Liver (tissue), 3 donors: ENCODE measurements around the gene MRPL9.

Source experiments
- SP1 ChIP-seq: IDR thresholded peaks from 2 replicates; pipeline ENCODE4 v1.6.1; 2018; ENCODE audit warnings: antibody characterized with exemption, mild to moderate bottlenecking
- TF ChIP-seq, protein P1 (sequence below): fragments of 150-350 bp; IDR thresholded peaks from 2 replicates; pipeline ENCODE4 v1.5.1; 2017; ENCODE audit warnings: improper control_type of control experiment, low read depth, low read length; ENCODE audit not compliant: missing input control
- TF ChIP-seq, protein P2 (sequence below): IDR thresholded peaks from 2 replicates; pipeline ENCODE4 v1.6.1; 2016; ENCODE audit warnings: antibody characterized with exemption, mild to moderate bottlenecking
- donor health status: healthy.
- donor health status: healthy.

DNA sequence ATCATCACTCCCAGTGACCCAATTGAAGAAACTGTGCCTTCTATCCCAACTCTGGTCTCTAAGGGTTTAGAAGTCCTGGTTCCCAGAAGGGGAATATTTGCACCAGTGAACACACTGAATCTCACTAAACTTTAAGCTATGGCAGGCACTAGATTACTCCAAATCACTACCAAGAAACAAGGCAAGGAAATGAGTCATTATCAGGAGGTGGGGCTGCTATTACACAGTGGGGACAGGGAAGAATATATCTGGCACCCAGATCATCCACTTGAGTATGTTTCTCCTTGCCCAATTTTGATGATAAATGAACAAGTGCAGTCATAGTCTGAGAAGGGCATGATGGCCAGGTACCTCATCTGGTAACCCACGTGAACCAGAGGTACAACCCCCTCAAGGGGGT is 7.0 kb downstream of the MRPL9 start:
- no peak for TF ChIP-seq SP1
- TF ChIP-seq, protein P1, sequence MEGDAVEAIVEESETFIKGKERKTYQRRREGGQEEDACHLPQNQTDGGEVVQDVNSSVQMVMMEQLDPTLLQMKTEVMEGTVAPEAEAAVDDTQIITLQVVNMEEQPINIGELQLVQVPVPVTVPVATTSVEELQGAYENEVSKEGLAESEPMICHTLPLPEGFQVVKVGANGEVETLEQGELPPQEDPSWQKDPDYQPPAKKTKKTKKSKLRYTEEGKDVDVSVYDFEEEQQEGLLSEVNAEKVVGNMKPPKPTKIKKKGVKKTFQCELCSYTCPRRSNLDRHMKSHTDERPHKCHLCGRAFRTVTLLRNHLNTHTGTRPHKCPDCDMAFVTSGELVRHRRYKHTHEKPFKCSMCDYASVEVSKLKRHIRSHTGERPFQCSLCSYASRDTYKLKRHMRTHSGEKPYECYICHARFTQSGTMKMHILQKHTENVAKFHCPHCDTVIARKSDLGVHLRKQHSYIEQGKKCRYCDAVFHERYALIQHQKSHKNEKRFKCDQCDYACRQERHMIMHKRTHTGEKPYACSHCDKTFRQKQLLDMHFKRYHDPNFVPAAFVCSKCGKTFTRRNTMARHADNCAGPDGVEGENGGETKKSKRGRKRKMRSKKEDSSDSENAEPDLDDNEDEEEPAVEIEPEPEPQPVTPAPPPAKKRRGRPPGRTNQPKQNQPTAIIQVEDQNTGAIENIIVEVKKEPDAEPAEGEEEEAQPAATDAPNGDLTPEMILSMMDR = no peak
- TF ChIP-seq, protein P2, sequence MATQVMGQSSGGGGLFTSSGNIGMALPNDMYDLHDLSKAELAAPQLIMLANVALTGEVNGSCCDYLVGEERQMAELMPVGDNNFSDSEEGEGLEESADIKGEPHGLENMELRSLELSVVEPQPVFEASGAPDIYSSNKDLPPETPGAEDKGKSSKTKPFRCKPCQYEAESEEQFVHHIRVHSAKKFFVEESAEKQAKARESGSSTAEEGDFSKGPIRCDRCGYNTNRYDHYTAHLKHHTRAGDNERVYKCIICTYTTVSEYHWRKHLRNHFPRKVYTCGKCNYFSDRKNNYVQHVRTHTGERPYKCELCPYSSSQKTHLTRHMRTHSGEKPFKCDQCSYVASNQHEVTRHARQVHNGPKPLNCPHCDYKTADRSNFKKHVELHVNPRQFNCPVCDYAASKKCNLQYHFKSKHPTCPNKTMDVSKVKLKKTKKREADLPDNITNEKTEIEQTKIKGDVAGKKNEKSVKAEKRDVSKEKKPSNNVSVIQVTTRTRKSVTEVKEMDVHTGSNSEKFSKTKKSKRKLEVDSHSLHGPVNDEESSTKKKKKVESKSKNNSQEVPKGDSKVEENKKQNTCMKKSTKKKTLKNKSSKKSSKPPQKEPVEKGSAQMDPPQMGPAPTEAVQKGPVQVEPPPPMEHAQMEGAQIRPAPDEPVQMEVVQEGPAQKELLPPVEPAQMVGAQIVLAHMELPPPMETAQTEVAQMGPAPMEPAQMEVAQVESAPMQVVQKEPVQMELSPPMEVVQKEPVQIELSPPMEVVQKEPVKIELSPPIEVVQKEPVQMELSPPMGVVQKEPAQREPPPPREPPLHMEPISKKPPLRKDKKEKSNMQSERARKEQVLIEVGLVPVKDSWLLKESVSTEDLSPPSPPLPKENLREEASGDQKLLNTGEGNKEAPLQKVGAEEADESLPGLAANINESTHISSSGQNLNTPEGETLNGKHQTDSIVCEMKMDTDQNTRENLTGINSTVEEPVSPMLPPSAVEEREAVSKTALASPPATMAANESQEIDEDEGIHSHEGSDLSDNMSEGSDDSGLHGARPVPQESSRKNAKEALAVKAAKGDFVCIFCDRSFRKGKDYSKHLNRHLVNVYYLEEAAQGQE = no peak
